Measurements from ENCODE around the gene HELZ. TPM values are rescaled to one million over a fixed set of nuclear protein-coding genes. Genes with fewer than 3 reads are reported as not detected.

The HELZ gene
- polyA plus RNA-seq, 3 donors = 24.8 to 44.1 (median 39.9) TPM

GRCh38 chr17:67076290-67076689, 168.7 kb downstream of the HELZ start:
- no peaks in the 10 kb centered on the region for H3K9me3 ChIP-seq (replicated peaks in 1 of 2; ENCODE audit: control insufficient read depth in 1 of 2, insufficient read depth in 1 of 2, low read length in 2 of 2)
- H2AFZ ChIP-seq (ENCODE audit: insufficient read depth, low read depth, low read length, poor library complexity, severe bottlenecking) = no peak overlapping the region
- no CpG with 5 or more reads among the region's 7 CpGs for WGBS (ENCODE audit: insufficient coverage)
- H3K4me3 ChIP-seq (replicated peaks in 1 of 3; ENCODE audit: low read depth in 2 of 3, low read length in 3 of 3) = no peak overlapping the region
- no peak for TF ChIP-seq CTCF (IDR thresholded peaks at IDR 0.05)
- H3K79me2 ChIP-seq (ENCODE audit: insufficient read depth, low read length) = no peaks in the 10 kb centered on the region
- Mint-ChIP-seq H3K4me3 (no peak overlapping the region), H3K36me3 (peaks cover 63 to 74% of the 10 kb centered on the region in 2 donors), H3K4me1 (no peaks in the 10 kb centered on the region), H3K27me3 (ENCODE audit: low read depth in 3 of 3) (peaks cover 0 to 1% (median 0%) of the 10 kb centered on the region in 3 donors), H3K27ac (peak overlapping the region in 1 of 7 donors; percentile 24), H3K9me3 (no peaks in the 10 kb centered on the region)
- intact Hi-C loops (cut with micrococcal nuclease) = no loop called here
- H3K36me3 ChIP-seq (replicated peaks in 1 of 2; ENCODE audit: control insufficient read depth in 1 of 2, insufficient read depth in 2 of 2, low read length in 2 of 2) = peaks cover 78 to 98% of the 10 kb centered on the region in 2 donors
- no peak overlapping the region for H3K4me2 ChIP-seq (replicated peaks; ENCODE audit: extremely low read depth, low read length, poor library complexity, severe bottlenecking)
- no peaks in the 10 kb centered on the region for H3K27me3 ChIP-seq (ENCODE audit: control insufficient read depth in 2 of 2, insufficient read depth in 2 of 2, low read length in 2 of 2)
- no peak overlapping the region for H3K9ac ChIP-seq (ENCODE audit: insufficient read depth, low read length, poor library complexity, severe bottlenecking)
- H4K20me1 ChIP-seq (ENCODE audit: insufficient read depth, low read length) = peaks cover 62% of the 10 kb centered on the region
- peak overlapping the region in 1 of 2 donors; percentile 4 for H3K27ac ChIP-seq (ENCODE audit: low read depth in 1 of 2, low read length in 2 of 2)
- H3K4me1 ChIP-seq (ENCODE audit: control insufficient read depth in 1 of 2, insufficient read depth in 2 of 2, low read length in 2 of 2) = no peaks in the 10 kb centered on the region
- DNase-seq = no peak

- Mint-ChIP-seq H3K4me1 (no peaks in the 10 kb centered on the region), H3K36me3 (peaks cover 56 to 70% of the 10 kb centered on the region in 2 donors), H3K27me3 (ENCODE audit: low read depth in 3 of 3) (no peaks in the 10 kb centered on the region), H3K9me3 (no peaks in the 10 kb centered on the region), H3K27ac (no peak overlapping the region), H3K4me3 (no peak overlapping the region)
- no peak for TF ChIP-seq CTCF (IDR thresholded peaks at IDR 0.05)
- peaks cover 64 to 87% of the 10 kb centered on the region in 2 donors for H3K36me3 ChIP-seq (replicated peaks in 1 of 2; ENCODE audit: control insufficient read depth in 1 of 2, insufficient read depth in 2 of 2, low read length in 2 of 2)
- no peak for DNase-seq
- no peak overlapping the region for H3K27ac ChIP-seq (ENCODE audit: low read depth in 1 of 2, low read length in 2 of 2)
- H3K4me2 ChIP-seq (replicated peaks; ENCODE audit: extremely low read depth, low read length, poor library complexity, severe bottlenecking) = no peak overlapping the region
- H3K79me2 ChIP-seq (ENCODE audit: insufficient read depth, low read length) = no peaks in the 10 kb centered on the region
- intact Hi-C loops (cut with micrococcal nuclease) = no loop called here
- no peaks in the 10 kb centered on the region for H3K4me1 ChIP-seq (ENCODE audit: control insufficient read depth in 1 of 2, insufficient read depth in 2 of 2, low read length in 2 of 2)
- no peaks in the 10 kb centered on the region for H3K27me3 ChIP-seq (ENCODE audit: control insufficient read depth in 2 of 2, insufficient read depth in 2 of 2, low read length in 2 of 2)
- H3K9me3 ChIP-seq (replicated peaks in 1 of 2; ENCODE audit: control insufficient read depth in 1 of 2, insufficient read depth in 1 of 2, low read length in 2 of 2) = no peaks in the 10 kb centered on the region
- no peak overlapping the region for H3K4me3 ChIP-seq (replicated peaks in 1 of 3; ENCODE audit: low read depth in 2 of 3, low read length in 3 of 3)
- H4K20me1 ChIP-seq (ENCODE audit: insufficient read depth, low read length) = peaks cover 50% of the 10 kb centered on the region
- H3K9ac ChIP-seq (ENCODE audit: insufficient read depth, low read length, poor library complexity, severe bottlenecking) = no peak overlapping the region
- WGBS (ENCODE audit: insufficient coverage) = no CpG with 5 or more reads among the region's 3 CpGs
- H2AFZ ChIP-seq (ENCODE audit: insufficient read depth, low read depth, low read length, poor library complexity, severe bottlenecking) = no peak overlapping the region
These were observed 170.2 kb downstream of the HELZ start for GRCh38 chr17:67074781-67075180.

Data from CD14-positive monocyte (primary cell).